Tibial nerve (tissue), 4 donors: Measurements from ENCODE around the gene HS1BP3. TPM values are rescaled to one million over a fixed set of nuclear protein-coding genes. Genes with fewer than 3 reads are reported as not detected.

ENCODE experiments used
- DNase-seq, 2 donors: peaks; one replicate each; pipeline ENCODE4 v3.0.0-alpha.2; 2019; ENCODE audit warnings: low spot score in 2 of 2
- H3K27ac ChIP-seq, 4 donors: fragments of 200-600 bp; sonication (generic) in 3 of 4; one replicate each; pipeline ENCODE4 v1.5.1; 2017 to 2019; ENCODE audit warnings: mild to moderate bottlenecking in 1 of 4
- H3K27me3 ChIP-seq, 2 donors: fragments of 200-600 bp; sonication (generic) in 1 of 2; one replicate each; pipeline versions ENCODE4 v1.5.1 to v1.6.0; 2017 to 2019
- H3K36me3 ChIP-seq, 3 donors: fragments of 200-600 bp; sonication (generic); one replicate each; pipeline ENCODE4 v1.5.1; 2018 to 2019
- H3K4me1 ChIP-seq, 4 donors: fragments of 200-600 bp; sonication (generic) in 3 of 4; one replicate each; pipeline ENCODE4 v1.5.1; 2017 to 2019
- H3K4me3 ChIP-seq, 4 donors: fragments of 200-600 bp; sonication (generic) in 3 of 4; one replicate each; pipeline ENCODE4 v1.5.1; 2017 to 2019; ENCODE audit warnings: mild to moderate bottlenecking in 1 of 4, moderate library complexity in 1 of 4
- H3K9me3 ChIP-seq, 4 donors: fragments of 200-600 bp; sonication (generic) in 3 of 4; one replicate each; pipeline ENCODE4 v1.5.1; 2017 to 2019
- CTCF ChIP-seq, 5 experiments: fragments of 200-600 bp in 3 of 5; fragments of 450-650 bp in 2 of 5; sonication (generic) in 3 of 5; IDR thresholded peaks; one replicate each; pipeline ENCODE4 v1.5.1; 2016 to 2019; ENCODE audit warnings: antibody characterized with exemption in 5 of 5, mild to moderate bottlenecking in 3 of 5, moderate library complexity in 2 of 5
- EP300 ChIP-seq, 2 donors: sonication (generic); formaldehyde crosslinking; IDR thresholded peaks; one replicate each; pipeline ENCODE4 v1.6.1; 2017; ENCODE audit warnings: antibody characterized with exemption in 2 of 2, mild to moderate bottlenecking in 1 of 2
- POLR2A ChIP-seq, 2 donors: fragments of 450-650 bp; IDR thresholded peaks; one replicate each; pipeline ENCODE4 v1.6.1; 2017; ENCODE audit warnings: antibody characterized with exemption in 2 of 2, mild to moderate bottlenecking in 2 of 2, moderate library complexity in 2 of 2
- WGBS, 2 donors: methylation state at CpG; one replicate each; pipeline ENCODE4 v1.1.5; 2018; 5-methylcytosine and 5-hydroxymethylcytosine counted together
- total RNA-seq, 4 donors: library from RNA; depleted of rRNA; stranded (reverse); fragments of >200 nt; gene quantifications; one replicate each; pipeline ENCODE4 v1.1.0, GENCODE V29; 2016

HS1BP3 gene
- total RNA-seq, 4 donors from 2014 or later: 24.5 to 45.9 (median 33.8) TPM

GRCh38 chr2:20674309-20674965 lies 23.5 kb upstream of the HS1BP3 start:
- 74 to 75% methylated on average over 10 of the region's 11 CpGs for WGBS, 2 donors
- Histone ChIP-seq H3K4me3 (no peak overlapping the region), H3K36me3 (no peaks in the 10 kb centered on the region), H3K27me3 (peaks cover 0 to 54% of the 10 kb centered on the region in 2 donors), H3K27ac (no peak overlapping the region), H3K4me1 (peaks cover 0 to 39% (median 5%) of the 10 kb centered on the region in 4 donors), H3K9me3 (no peaks in the 10 kb centered on the region)
- no peak for TF ChIP-seq EP300 (IDR thresholded peaks at IDR 0.05)
- no peak for TF ChIP-seq POLR2A (IDR thresholded peaks at IDR 0.05)
- TF ChIP-seq CTCF (IDR thresholded peaks at IDR 0.05): no peak
- DNase-seq: no peak

- H3K36me3 ChIP-seq: no peaks in the 10 kb centered on the region
- H3K27ac ChIP-seq: no peak overlapping the region
- no peaks in the 10 kb centered on the region for H3K9me3 ChIP-seq
- no peak overlapping the region for H3K4me3 ChIP-seq
- TF ChIP-seq EP300 (IDR thresholded peaks at IDR 0.05) (no peak), POLR2A (IDR thresholded peaks at IDR 0.05) (no peak), CTCF (IDR thresholded peaks at IDR 0.05) (no peak)
- peaks cover 0 to 60% of the 10 kb centered on the region in 2 donors for H3K27me3 ChIP-seq
- 68 to 78% methylated on average over 5 of the region's 5 CpGs for WGBS, 2 donors
- peaks cover 0 to 44% (median 5%) of the 10 kb centered on the region in 4 donors for H3K4me1 ChIP-seq
- DNase-seq: no peak
Measured at GRCh38 chr2:20673686-20674308, 22.9 kb upstream of the HS1BP3 start.

- Histone ChIP-seq H3K9me3 (no peaks in the 10 kb centered on the region), H3K4me1 (peaks cover 0 to 49% (median 8%) of the 10 kb centered on the region in 4 donors), H3K4me3 (no peak overlapping the region), H3K27ac (no peak overlapping the region), H3K27me3 (peaks cover 0 to 74% of the 10 kb centered on the region in 2 donors), H3K36me3 (no peaks in the 10 kb centered on the region)
- TF ChIP-seq POLR2A (IDR thresholded peaks at IDR 0.05) (no peak), EP300 (IDR thresholded peaks at IDR 0.05) (no peak), CTCF (IDR thresholded peaks at IDR 0.05) (no peak)
- no peak for DNase-seq
- WGBS, 2 donors: 40 to 45% methylated on average over 18 of the region's 18 CpGs
Measured at GRCh38 chr2:20672201-20672951, 21.5 kb upstream of the HS1BP3 start.

DNA sequence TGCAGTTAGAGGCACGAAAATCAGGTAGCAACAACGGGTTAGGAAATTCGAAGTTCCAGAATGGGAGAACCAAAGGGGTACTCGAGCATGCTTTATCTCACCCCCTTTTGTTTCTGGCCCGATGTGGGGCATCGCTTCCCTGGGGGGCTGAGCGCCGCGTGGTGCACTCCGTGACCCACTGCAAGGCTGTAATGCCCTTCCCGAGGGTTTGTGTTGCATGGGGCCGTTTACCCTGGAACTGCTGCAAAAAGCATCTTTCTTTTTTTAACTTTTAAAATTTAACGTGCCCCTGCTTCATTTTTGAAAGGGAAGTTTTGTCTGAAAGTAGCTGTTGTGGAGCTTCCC lies 20.8 kb upstream of the HS1BP3 start:
- DNase-seq: no peak
- Histone ChIP-seq H3K36me3 (no peaks in the 10 kb centered on the region), H3K4me1 (peaks cover 0 to 53% (median 10%) of the 10 kb centered on the region in 4 donors), H3K4me3 (no peak overlapping the region), H3K27ac (no peak overlapping the region), H3K27me3 (peaks cover 0 to 79% of the 10 kb centered on the region in 2 donors), H3K9me3 (no peaks in the 10 kb centered on the region)
- TF ChIP-seq CTCF (IDR thresholded peaks at IDR 0.05) (no peak), EP300 (IDR thresholded peaks at IDR 0.05) (no peak), POLR2A (IDR thresholded peaks at IDR 0.05) (no peak)
- WGBS, 2 donors: 22 to 24% methylated on average over 13 of the region's 13 CpGs
